Glomerular visceral epithelial cell (primary cell): Measurements from ENCODE around the gene SEZ6.

Experiments used
- DNase-seq: peaks from one replicate; pipeline ENCODE4 v3.0.0-alpha.2; 2016; ENCODE audit errors: extremely low spot score

The SEZ6 gene

GRCh38 chr17:29034510-29034909 is 28.7 kb upstream of the SEZ6 start:
- DNase-seq = no peak

- DNase-seq = no peak
Observed at GRCh38 chr17:29032857-29033197, 27.0 kb upstream of the SEZ6 start.

GRCh38 chr17:29032013-29032856 is 26.4 kb upstream of the SEZ6 start:
- DNase-seq = no peak

- DNase-seq = no peak
Observed at GRCh38 chr17:29031488-29031887, 25.7 kb upstream of the SEZ6 start.

- DNase-seq = no peak
Observed at GRCh38 chr17:29024316-29024952, 18.6 kb upstream of the SEZ6 start.

GRCh38 chr17:29022074-29022473 is 16.2 kb upstream of the SEZ6 start:
- no peak for DNase-seq

GRCh38 chr17:29021226-29021625 is 15.4 kb upstream of the SEZ6 start:
- DNase-seq = no peak

GRCh38 chr17:29020576-29020975 is 14.7 kb upstream of the SEZ6 start:
- DNase-seq = no peak

- no peak for DNase-seq
Observed at GRCh38 chr17:29019475-29020181, 13.8 kb upstream of the SEZ6 start.

GRCh38 chr17:29018788-29019474 is 13.1 kb upstream of the SEZ6 start:
- no peak for DNase-seq

- no peak for DNase-seq
Observed at GRCh38 chr17:29016345-29017210, 10.7 kb upstream of the SEZ6 start.

GRCh38 chr17:29014716-29015115 is 8.9 kb upstream of the SEZ6 start:
- no peak for DNase-seq

- DNase-seq = no peak
Observed at GRCh38 chr17:29012535-29012934, 6.7 kb upstream of the SEZ6 start.

- no peak for DNase-seq
Observed at GRCh38 chr17:29010586-29010985, 4.8 kb upstream of the SEZ6 start.

GRCh38 chr17:29010129-29010528 is 4.3 kb upstream of the SEZ6 start:
- no peak for DNase-seq

- no peak for DNase-seq
Observed at GRCh38 chr17:29008591-29008990, 2.8 kb upstream of the SEZ6 start.

GRCh38 chr17:29007860-29008455 is 2.1 kb upstream of the SEZ6 start:
- peak; percentile 56 for DNase-seq

- DNase-seq = no peak
Observed at GRCh38 chr17:29007456-29007855, 1.6 kb upstream of the SEZ6 start.

GRCh38 chr17:29004081-29004692 is 1.6 kb downstream of the SEZ6 start:
- peak; percentile 18 for DNase-seq

GRCh38 chr17:29003289-29003688 is 2.5 kb downstream of the SEZ6 start:
- DNase-seq = no peak
